GM21367 (cell line): ENCODE data around the gene FALEC.
"Not testable (repeated sequence)": the region's sequence is repeated elsewhere in the genome, so short reads cannot be mapped to it uniquely, and the experiment has no call there.

Source experiments
- ATAC-seq: cut with Tn5 transposase; IDR thresholded peaks from one replicate; pipeline ENCODE4 v1.9.1; 2021; ENCODE audit not compliant: unreplicated experiment

The FALEC gene

GRCh38 chr1:150573648-150574071 is 58.1 kb downstream of the FALEC start:
- not testable (repeated sequence) for ATAC-seq

DNA sequence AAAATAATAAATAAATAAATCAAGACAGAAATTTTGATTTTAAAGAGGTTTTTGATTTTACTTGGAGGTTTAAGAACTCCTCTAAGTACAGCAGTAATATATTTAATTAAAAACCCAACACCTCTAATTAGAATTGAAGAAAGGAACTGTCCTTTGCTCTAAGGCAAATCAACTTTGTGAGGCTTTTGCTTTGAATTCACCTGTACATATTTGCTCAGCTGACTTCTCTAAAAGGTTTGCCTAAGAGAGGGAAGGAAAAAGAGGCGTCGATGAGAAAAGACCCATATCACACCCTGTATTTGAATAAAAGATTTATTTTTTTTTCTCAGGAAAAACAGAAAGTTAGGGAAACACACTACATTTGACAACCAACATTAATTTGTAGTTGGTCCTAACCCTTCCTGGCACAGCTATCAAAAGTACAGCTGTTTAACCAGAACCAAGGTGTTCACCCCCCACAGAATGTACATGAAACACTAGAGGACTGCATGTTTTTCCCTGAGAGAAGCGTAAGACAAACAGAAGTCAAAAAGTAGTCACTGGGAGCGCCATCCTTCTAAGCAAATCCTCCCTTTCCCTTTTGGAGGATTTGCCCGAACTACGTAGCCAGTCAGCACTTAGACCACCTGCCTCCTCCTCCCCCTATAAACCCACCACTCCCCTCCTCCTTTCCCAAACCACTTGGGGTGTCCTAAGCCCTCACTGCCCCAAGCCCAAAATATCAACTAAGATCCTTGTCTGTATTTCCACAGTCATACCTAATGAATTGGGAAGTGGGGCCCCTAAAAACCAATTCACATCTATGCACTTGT is 58.9 kb downstream of the FALEC start:
- ATAC-seq = no peak

DNA sequence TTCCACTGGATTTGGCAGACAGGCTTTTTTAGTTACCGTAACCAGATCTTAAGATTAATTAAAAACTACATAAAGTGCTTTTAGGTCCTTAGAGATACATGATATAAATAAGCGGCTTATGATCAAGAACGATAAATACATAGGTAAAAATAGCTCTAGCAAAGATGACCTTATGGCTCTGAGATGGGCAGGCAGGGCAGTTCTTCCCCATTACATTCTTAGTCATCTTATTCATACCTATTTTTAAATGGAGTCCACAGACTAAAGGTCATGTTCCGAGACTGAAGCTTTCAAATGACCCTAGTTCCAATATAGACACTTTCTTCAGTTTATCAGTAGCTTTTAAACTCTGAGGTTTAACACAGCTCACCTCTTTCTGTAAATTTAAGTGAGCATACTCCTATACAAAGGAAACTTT is 59.5 kb downstream of the FALEC start:
- no peak for ATAC-seq

GRCh38 chr1:150575518-150576366 is 60.2 kb downstream of the FALEC start:
- ATAC-seq = no peak

DNA sequence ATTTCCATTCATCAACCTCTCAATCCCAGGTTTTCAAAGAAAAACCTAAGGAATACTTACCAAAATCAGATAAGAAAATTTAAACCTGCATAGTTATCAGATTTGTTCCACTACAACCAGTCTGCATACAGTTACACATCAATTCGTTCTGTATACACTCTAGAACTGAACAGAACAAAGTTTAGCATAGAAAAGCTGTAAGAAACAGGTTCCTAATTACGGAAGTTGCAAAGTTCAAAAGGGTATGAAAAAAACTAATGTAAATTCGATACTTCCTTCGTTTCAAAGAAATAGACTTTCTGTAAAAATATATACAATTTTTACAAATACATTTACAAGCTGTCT is 60.8 kb downstream of the FALEC start:
- no peak for ATAC-seq

GRCh38 chr1:150576794-150577556 is 61.4 kb downstream of the FALEC start:
- ATAC-seq = no peak

DNA sequence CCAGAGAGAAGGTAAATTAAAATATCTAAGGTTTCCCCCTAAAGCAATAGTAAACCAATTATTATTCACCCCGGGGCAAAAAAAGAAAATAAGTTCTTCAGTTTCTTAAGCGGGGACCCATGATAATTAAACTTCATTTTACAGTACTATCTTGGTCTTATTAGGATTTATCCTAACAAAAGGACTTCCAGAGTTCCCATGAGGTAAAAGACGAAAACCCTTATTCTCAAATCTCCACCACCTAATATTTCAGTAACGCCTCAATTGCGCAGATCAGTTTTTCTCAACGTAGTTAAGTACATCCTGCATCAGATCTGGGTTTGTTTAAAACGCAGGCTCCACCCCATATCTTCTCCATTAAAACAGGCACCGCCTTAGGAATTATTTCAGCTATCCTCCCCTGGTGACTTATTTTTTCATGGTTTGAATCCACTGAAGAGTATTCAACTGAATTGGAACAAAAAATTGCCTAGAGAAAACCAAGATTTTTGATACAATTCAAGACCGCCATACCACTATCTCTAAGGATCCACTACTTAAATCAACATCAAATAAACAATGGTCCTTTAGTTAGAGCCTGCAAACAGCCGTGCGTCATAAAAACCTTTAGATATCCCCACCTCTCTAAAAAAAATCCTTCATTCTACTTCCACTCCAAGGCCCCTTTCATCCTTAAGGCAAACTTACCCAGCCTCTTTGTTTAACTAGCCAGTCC is 62.2 kb downstream of the FALEC start:
- ATAC-seq = no peak

- no peak for ATAC-seq
These were observed 62.9 kb downstream of the FALEC start for GRCh38 chr1:150578272-150579109.

- ATAC-seq = peak; percentile 86
These were observed 63.8 kb downstream of the FALEC start, which contains the start of gene MCL1 for GRCh38 chr1:150579110-150579944. Gene MCL1 (minus strand): TSS chr1:150579610. CDS start chr1:150579530, 80 bp downstream.

DNA sequence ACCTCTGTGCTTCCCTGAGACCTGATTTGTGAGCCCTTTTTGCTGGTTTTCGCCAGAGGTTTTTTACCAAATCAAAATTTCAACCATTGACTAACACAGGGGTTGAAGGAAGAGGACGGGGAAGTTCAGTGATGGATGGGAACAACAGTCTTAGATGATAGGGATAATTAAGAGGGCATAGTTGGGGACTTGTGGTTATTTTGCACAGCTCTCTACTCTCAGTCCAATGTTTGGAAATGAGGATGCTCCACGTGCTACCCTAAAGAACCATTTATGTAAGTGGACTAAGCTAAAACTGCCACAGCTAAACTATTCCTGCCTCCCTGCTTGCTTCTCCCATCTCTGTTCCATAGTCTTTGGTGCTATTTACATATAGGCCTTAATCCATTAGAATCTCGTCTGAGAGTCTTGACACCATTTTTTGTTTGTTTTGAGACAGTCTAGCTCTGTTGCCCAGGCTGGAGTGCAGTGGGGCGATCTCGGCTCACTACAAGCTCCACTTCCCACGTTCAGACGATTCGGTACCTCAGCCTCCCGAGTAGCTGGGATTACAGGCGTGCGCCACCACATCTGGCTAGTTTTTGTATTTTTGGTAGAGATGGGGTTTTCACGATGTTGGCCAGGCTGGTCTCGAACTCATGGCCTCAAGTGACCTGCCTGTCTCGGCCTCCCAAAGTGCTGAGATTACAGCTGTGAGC is 64.5 kb downstream of the FALEC start:
- no peak for ATAC-seq

- not testable (repeated sequence) for ATAC-seq
These were observed 65.4 kb downstream of the FALEC start for GRCh38 chr1:150580966-150581365.

GRCh38 chr1:150581437-150581836 is 65.9 kb downstream of the FALEC start:
- ATAC-seq = not testable (repeated sequence)

- not testable (repeated sequence) for ATAC-seq
These were observed 66.4 kb downstream of the FALEC start for GRCh38 chr1:150581962-150582361.

- no peak for ATAC-seq
These were observed 66.8 kb downstream of the FALEC start for GRCh38 chr1:150582371-150582770.
